Jurkat, Clone E6-1 (cell line): ENCODE results near the gene CDON.
"Not testable (repeated sequence)": the region's sequence is repeated elsewhere in the genome, so short reads cannot be mapped to it uniquely, and the experiment has no call there.

ENCODE experiments used
- DNase-seq: peaks from one replicate; pipeline ENCODE4 v3.0.0-alpha.2; 2011; ENCODE audit warnings: low read depth, low spot score
- H3K4me3 ChIP-seq: 2 replicates; pipeline ENCODE4 v1.5.1; 2011; ENCODE audit warnings: mild to moderate bottlenecking, low read length, control low read depth, moderate library complexity

The CDON gene

DNA sequence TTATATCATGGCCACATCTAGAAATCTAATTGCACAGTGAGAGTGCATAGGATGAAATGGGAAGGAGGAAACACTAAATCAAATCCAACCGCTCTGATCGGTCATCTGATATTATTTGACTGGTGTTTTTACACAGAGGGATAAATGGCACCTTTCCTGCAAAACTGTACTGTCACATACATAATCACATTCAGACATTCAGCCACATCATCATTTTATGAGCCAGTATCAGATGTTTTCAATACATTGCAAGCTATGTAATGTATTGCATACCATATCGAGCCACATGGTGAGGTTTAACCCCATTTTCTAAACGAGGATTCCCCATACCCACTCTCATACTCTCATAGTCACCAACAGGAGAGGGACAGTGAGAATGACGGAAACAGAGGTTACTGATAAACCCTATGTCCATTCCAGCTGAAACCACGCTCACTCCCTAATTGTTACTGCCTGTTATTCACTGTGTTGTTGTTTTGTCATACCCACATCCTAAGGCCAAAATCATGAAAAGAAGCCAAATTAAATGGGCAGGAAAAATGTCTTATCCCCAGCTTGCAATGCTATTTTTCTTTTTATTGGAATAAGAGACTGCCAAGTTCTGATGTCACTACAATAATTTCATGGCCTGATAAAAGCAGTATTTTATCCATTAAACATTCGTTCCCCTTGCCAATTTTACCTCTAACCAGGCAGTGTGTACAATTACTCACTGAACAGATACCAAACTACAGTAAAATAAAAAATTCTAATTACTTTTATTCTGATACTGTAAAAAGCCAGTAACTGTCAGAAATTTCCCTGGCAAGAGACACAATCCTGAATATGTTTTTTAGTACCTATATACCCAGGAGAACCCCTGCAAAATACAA, 9.0 kb downstream of the CDON start:
- DNase-seq = no peak
- no peak overlapping the region for H3K4me3 ChIP-seq

DNA sequence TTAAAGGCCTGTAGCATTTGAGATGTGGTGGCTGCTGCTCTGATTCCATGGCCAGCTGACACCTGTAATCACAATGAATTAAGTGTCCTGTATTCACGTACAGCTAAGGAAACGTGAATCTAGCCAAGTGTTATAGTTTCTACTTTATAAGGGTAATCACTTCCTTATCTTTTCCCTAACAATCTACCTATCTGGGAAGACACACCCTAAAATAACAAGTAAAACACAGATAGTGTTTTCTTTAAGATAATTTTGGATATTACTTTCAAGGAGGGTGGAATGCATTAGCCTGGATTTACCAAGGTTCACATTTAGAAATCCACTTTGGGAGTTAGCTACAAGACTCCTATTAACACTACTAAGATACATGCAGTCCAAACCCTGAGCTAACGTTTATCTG, 11.5 kb downstream of the CDON start:
- H3K4me3 ChIP-seq = no peak overlapping the region
- no peak for DNase-seq

DNA sequence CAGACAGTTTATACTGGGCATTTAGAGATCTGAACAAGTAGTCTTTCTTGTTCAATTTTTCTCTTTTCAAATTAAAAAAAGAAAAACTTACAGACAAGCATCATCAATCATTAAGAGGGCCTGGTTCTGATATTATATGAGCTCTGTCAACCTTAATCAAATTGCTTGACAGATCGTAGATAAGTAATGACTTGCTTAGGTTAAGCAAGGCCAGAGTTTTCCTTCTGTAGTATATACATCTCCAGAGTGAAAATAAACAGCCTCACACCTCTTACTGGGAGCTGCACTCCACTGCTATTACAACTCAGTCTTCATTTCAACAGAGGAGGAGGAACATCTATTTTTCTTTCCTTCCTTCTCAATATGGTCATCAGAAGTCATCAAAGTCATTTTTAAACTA, 13.5 kb downstream of the CDON start:
- no peak overlapping the region for H3K4me3 ChIP-seq
- no peak for DNase-seq

DNA sequence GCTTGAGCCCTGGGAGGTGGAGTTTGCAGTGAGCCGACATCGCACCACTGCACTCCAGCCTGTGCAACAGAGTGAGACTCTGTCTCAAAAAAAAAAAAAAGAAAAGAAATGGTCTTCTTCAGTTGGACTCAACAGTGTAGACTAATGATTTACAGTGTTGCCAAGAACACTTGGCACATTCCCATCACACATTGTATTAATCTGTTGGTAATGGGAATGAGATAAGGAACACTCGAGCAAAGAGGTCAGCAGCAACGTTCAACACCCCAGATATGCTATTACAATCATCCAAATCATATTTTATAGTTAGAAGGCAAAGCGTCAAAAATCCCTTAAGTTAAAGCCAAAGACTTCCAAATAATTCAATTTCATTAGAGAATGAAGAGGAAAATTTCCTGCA, 14.5 kb downstream of the CDON start:
- no peak for DNase-seq
- no peak overlapping the region for H3K4me3 ChIP-seq

DNA sequence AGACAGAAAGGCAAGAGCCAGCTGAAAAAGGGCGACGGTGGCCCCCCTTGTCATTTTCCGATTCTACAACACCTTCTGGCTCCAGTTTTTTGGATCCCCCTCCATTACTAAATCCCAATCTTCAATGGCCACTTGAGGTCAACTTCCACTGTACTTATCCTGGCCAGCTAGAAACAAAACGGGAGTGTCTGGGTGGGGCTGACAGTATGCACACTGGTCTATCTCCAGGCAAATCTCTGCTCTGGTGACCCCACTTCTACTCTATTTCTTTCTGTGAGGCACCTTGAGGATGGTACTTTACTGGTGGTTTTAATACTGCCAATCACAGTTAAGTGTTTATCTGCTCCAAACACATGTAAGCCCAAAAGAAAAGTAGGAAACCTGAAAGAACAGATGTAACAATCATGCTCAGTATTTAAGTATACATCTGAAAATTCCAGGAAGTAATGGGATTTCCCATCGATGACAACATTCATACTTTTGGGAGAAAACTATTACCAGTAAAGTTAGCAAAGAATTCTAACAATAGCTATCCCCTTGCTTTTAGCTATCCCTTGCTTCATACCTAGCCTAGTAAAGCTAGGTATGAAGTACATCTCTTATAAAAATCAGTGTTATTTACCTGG, 16.0 kb downstream of the CDON start:
- no peak overlapping the region for H3K4me3 ChIP-seq
- no peak for DNase-seq

DNA sequence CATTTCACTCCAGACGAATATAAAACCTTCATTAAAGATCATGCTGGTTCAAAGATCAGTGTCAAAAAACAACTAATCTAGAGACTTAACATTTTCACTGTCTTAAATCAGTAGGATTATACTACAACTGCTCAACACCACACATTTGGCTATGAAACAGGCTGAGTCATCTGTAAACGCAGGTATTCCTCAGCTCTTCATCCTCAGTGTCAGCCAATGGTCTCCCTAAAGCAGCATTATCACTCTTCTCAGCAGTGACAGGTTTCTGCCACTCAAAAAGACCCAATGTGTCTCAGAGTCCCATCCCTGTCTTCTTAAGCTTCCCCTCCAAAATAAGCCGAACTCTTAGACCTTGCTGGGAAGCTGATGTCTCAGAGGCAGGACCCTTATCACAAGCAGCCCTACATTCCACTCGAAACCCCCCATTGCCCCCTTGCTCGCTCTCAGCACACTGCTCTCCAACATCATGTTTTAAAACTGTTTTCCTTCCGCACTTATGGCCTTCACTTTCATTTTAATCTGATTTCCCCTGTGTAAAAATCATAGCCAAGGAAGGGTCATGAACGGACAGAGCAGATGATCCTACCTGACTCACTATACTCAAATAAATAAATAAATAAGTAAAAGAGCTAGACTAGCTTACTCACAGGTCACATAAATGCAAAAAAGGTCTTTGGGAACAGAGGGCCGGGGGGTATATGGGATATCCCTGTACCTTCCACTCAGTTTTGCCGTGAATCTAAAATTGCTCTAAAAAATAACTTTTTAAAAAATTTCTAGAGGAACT, 23.0 kb downstream of the CDON start:
- no peak overlapping the region for H3K4me3 ChIP-seq
- DNase-seq = no peak

DNA sequence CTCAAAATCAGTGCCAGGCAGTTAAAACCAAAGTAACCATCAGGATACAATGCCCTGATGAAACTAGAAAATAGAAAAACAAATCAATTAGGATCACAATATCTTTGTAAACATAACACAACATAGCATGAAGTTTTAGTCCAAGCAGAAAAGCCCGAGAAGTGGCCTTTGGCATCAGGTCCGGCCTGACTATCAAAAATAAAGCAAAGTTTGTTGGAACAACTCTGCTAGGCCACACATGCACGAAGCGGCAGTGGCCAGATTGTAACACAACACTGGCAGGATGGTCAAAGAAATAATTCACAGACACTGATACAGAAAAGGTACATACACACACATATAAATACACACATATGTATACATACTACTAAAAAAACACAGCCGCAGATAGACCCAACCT, 26.9 kb downstream of the CDON start:
- no peak overlapping the region for H3K4me3 ChIP-seq
- no peak for DNase-seq

DNA sequence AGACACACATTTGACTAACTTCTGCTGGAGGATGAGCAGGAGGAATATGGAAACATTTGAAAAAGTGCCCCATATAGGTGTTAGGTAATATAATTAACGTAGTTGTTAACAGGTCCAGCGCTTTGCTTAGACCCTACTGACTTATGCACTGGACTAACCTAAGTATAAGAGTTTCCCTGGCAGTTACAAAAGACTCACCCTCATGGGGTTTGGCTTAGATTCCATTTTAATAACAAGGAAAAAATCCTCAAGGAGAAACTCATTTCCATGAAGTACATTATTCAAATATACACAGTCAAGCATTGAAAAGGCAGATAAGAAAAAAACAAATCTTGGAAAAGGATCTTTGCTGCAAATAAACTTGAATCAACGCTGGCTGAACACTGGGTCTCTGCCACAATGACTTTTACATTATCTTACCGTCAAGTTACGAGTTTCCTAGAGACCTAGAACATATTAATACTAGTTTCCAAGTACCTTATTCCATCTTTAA, 27.7 kb downstream of the CDON start:
- no peak overlapping the region for H3K4me3 ChIP-seq
- no peak for DNase-seq

DNA sequence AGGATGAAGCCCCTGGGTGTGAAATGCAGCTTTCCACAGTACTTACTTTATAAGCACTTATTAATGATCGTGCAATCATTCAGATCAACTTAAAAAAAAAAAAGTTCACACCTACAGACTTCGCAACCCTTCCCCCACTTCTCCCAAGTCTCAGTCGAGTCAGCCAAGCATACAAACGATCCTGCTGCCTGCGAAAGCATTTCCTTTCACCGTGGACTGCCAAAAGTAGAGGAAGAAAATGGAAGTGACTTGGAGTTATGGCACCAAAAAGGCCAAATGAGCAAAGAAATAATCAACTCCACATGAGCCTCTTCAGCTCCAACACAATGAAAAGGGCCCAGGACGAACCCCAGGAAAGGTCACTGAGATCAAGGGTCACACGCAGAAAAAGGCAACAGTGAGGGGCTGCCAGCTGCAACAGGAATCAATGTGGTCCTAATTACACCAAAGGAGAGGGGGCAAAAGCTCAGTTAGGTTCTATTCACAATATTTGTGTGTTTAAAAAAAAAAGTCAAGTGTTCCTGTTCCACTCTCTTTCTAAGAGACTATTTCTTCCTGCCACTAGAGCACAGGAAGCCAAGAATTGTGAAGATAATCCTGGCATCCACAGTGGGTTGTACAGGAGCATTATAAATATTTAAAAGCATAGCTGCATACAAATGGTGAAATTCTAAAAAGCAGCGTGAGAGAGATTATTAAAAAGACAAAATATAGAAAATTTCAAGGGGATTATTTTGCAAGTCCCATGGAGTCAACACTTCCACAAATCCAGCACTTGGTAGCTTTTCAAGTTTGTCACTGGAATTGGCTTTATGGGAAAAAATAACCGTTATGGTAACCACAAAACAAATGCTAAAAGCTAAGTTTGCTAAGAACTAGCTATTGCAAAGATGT, 28.4 kb downstream of the CDON start:
- no peak overlapping the region for H3K4me3 ChIP-seq
- DNase-seq = no peak

DNA sequence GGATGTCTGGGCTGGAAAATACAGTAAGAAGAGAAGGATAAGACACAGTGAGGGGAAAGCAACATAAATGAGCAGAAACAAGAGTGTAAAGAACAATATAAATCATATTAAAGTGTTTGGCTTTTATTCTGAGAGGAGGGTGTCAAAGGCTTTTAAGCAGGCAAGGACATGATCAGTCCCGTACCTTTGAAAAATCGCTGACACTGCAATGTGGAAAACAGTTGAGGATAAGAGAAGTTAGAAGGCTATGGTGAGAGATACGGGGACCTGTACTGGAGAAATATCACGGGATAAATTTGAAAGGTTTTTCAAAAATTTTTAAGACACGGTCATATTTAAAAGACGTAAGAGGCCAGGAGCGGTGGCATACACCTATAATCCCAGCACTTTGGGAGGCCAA, 30.3 kb downstream of the CDON start:
- H3K4me3 ChIP-seq = no peak overlapping the region
- DNase-seq = no peak

DNA sequence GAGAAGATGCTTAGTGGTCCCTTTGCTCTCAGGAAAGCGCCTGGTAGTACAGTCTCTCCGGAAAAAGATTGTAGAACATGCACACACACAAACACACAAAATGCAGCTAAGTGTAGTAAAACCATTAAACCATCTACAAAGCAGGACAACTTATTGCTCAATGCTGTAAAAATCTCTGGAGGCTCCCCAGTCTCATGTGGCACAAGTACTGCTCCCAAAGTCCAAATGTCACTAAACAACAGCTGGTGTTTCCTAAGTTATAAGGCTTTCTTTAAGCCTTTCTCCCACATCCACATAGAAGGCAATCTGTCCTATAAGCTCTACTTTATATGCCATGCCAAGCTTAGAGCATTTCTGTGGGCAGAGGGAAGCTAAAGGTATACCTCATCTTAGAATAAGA, 32.9 kb downstream of the CDON start:
- no peak overlapping the region for H3K4me3 ChIP-seq
- no peak for DNase-seq

DNA sequence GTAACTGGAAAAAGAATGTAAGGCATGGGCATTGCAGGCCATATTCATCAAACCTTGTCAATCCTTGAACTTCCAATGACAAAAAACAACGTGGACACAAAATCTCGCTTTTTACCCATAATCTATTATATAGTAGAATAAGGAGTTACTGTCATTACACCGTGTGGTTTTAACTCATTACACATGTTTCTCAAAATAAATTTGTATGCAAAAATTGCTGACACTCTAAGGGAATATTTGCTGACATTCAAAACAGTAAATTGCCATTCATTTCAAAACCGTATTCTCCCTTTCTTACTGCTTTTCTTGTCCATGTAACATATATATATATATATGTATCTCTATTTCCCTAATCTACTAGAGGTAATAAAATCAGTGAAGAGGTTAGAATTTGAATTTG, 33.4 kb downstream of the CDON start:
- DNase-seq = no peak

DNA sequence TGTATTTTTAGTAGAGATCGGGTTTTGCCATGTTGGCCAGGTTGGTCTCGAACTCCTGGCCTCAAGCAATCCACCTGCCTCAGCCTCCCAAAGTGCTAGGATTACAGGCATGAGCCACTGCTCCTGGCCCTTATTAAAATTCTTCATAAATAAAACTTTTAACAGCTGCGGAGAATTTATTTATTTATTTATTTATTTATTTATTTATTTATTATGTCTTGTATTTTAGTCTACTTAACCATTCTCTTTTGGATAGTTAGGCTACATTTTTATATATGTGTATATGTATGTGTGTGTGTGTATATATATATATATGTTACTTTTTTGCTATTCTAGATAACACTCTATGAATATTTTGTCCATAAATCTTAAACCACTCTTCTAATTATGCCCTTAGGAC, 34.1 kb downstream of the CDON start:
- not testable (repeated sequence) for DNase-seq, H3K4me3 ChIP-seq

More for the DNA sequence above, 33.4 kb downstream of the CDON start:
- no peak overlapping the region for H3K4me3 ChIP-seq

DNA sequence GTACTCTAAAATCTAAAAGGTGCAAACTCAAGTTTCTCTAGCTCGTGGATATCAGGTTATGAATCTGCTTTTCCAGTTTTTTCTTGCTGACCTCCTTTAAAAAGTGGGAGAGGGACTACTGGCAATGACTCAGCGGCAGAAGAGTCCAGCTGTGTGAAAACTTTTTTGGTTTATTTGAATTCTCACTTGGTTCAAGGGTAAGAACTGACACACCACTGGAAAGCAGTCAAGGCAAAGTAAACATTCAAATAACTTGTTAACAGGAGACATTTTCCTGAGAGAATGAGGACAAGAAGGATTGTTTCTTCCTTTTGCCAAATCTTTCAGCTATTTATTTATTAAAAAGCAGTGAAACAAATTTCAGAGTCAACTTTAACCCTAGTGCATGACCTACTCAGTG, 36.1 kb downstream of the CDON start:
- no peak for DNase-seq
- no peak overlapping the region for H3K4me3 ChIP-seq

DNA sequence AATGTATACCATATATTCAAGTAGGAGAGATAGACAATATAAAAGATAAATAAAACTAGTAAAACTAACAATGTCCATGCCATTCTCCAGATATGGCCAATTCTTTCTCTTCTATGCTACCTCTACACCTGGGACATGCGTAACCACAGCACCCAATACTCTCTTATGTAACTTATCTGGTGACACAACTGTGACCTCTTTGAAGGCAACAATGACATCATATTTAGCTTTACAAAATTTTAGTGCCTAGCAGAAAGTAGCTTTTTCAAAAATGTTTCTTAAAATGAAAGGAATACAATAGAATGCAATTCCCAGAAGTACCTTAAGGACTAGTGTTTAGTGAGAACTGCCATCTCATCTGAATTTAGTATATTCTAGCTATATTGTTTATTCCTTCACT, 36.8 kb downstream of the CDON start:
- no peak overlapping the region for H3K4me3 ChIP-seq
- no peak for DNase-seq

DNA sequence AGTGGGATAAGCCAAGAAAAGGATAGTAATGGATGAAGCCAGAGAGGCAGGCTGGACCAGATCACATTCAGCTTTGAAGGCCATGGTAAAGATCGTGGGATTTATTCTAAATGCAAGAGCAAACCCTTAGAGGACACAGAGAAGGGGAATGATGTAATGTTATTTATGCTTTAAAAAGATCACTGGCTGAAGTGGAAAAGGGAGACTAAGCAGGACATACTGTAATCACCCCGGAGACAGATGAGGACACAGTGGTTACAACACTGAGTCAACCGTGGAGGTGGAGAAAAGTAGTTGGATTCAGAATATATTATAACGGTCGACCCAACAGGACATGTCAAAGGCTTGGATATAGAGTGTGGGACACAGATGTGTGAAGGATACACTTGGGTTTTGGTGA, 38.5 kb downstream of the CDON start:
- no peak for DNase-seq

DNA sequence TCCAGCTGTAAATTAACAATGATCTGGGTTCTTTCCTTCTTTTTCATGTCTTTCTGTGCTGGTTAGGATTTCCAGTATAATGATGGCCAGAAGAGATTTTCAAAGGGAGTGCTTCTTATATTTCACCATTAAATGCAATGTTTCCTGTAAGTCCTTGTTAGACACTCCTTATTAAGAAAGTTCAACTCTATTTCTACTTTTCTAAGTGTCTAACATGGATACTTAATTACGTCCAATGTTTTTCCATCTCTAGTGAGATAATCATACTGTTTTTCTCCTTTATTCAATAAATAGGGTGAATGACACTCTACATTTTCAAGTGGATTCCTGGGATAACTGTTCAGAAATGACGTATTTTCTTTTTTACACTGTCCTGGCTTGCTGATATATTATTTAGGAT, 49.8 kb downstream of the CDON start:
- no peak for DNase-seq
- H3K4me3 ChIP-seq = no peak overlapping the region

More for the DNA sequence above, 38.5 kb downstream of the CDON start:
- no peak overlapping the region for H3K4me3 ChIP-seq

DNA sequence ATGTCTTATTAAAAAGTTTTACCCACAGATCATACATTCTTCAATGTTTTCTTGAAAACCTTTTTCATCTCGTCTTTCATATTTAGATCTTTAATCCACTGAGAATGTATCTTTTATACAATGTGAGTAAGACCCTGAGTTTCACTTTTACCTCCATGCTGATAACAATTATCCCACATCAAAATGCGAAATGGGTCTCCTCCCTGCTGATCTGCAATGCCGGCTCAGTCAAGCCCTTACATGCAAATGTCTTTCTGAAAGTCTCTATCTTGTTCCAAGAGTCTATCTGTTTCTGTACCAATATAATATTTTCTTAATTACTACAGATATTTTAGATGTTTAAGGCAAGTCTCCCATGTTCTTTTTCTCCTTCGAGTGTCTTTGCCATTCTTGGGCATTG, 50.9 kb downstream of the CDON start:
- DNase-seq = no peak
- no peak overlapping the region for H3K4me3 ChIP-seq

DNA sequence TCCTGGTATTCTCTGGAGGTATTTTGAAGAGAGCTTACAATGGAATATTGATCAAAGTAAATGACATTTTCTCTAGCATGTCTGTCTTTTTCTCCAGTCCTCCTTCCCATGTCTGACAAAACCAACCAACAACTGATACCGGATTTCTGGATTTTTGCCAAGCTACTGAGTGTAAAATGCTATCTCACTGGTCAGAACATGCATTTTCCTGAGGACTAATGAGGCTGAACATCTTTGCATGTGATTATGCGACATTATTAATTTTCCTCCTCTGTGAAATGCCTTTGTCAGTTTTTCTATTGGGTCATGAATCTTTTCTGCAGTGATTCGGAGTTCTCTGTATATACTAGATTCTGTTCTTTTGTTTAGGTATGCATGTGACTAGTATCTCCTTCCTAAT, 51.4 kb downstream of the CDON start:
- no peak for DNase-seq
- H3K4me3 ChIP-seq = no peak overlapping the region
